Endothelial cell (in vitro differentiated cells): ENCODE measurements around the gene GAS6. TPM values are rescaled to one million over a fixed set of nuclear protein-coding genes. Genes with fewer than 3 reads are reported as not detected.

Experiments used
- DNase-seq: peaks from one replicate; pipeline ENCODE4 v3.0.0; 2021; ENCODE audit warnings: low spot score
- H3K27ac Mint-ChIP-seq: one replicate; pipeline ENCODE4 v1.8.0; 2021; ENCODE audit warnings: mixed read lengths, inconsistent platforms; ENCODE audit not compliant: unreplicated experiment
- H3K27me3 Mint-ChIP-seq: one replicate; pipeline ENCODE4 v1.8.0; 2021; ENCODE audit warnings: mild to moderate bottlenecking, moderate library complexity, mixed read lengths, inconsistent platforms; ENCODE audit not compliant: unreplicated experiment
- H3K36me3 Mint-ChIP-seq: one replicate; pipeline ENCODE4 v1.8.0; 2021; ENCODE audit warnings: mild to moderate bottlenecking, low read depth, mixed read lengths, inconsistent platforms; ENCODE audit not compliant: unreplicated experiment
- H3K4me1 Mint-ChIP-seq: one replicate; pipeline ENCODE4 v1.8.0; 2021; ENCODE audit warnings: mild to moderate bottlenecking, mixed read lengths, inconsistent platforms; ENCODE audit not compliant: unreplicated experiment
- H3K4me3 Mint-ChIP-seq: one replicate; pipeline ENCODE4 v1.8.0; 2021; ENCODE audit warnings: mild to moderate bottlenecking, mixed read lengths, inconsistent platforms; ENCODE audit not compliant: unreplicated experiment
- H3K9me3 Mint-ChIP-seq: one replicate; pipeline ENCODE4 v1.8.0; 2021; ENCODE audit warnings: mixed read lengths, inconsistent platforms; ENCODE audit not compliant: unreplicated experiment
- CTCF ChIP-seq: fragments of 200-600 bp; sonication (generic); IDR thresholded peaks from one replicate; pipeline ENCODE4 v1.5.0; 2021; ENCODE audit warnings: antibody characterized with exemption; ENCODE audit not compliant: unreplicated experiment
- total RNA-seq: library from RNA; stranded (reverse); fragmentation: NEBNext Ultra II Directional; extraction: Animal tissue kit (Norgen Biotek cat#: 25700); gene quantifications from one replicate; pipeline ENCODE4 v1.2.1, GENCODE V29; 2021; ENCODE audit not compliant: unreplicated experiment

Gene GAS6
- total RNA-seq, 1 donor from 2014 or later: 19.8 TPM

GRCh38 chr13:113855931-113856715 lies 7.8 kb downstream of the GAS6 start:
- H3K4me1 Mint-ChIP-seq: peaks cover 34% of the 10 kb centered on the region
- no peak for TF ChIP-seq CTCF
- H3K9me3 Mint-ChIP-seq: no peaks in the 10 kb centered on the region
- no peak overlapping the region for H3K4me3 Mint-ChIP-seq
- DNase-seq: no peak
- H3K27ac Mint-ChIP-seq: no peak overlapping the region
- H3K27me3 Mint-ChIP-seq: peaks cover 7% of the 10 kb centered on the region
- H3K36me3 Mint-ChIP-seq: peaks cover 6% of the 10 kb centered on the region

- H3K9me3 Mint-ChIP-seq: no peaks in the 10 kb centered on the region
- DNase-seq: no peak
- no peak overlapping the region for H3K27ac Mint-ChIP-seq
- H3K36me3 Mint-ChIP-seq: peaks cover 4% of the 10 kb centered on the region
- peaks cover 7% of the 10 kb centered on the region for H3K27me3 Mint-ChIP-seq
- no peak for TF ChIP-seq CTCF
- H3K4me3 Mint-ChIP-seq: no peak overlapping the region
- peaks cover 27% of the 10 kb centered on the region for H3K4me1 Mint-ChIP-seq
Measured at GRCh38 chr13:113855012-113855921, 8.6 kb downstream of the GAS6 start.

GRCh38 chr13:113854238-113855011 lies 9.5 kb downstream of the GAS6 start:
- no peak for TF ChIP-seq CTCF
- Mint-ChIP-seq H3K27me3 (peaks cover 7% of the 10 kb centered on the region), H3K4me1 (peaks cover 21% of the 10 kb centered on the region), H3K9me3 (no peaks in the 10 kb centered on the region), H3K4me3 (no peak overlapping the region), H3K27ac (no peak overlapping the region), H3K36me3 (peaks cover 2% of the 10 kb centered on the region)
- no peak for DNase-seq

- Mint-ChIP-seq H3K4me3 (no peak overlapping the region), H3K9me3 (no peaks in the 10 kb centered on the region)
- DNase-seq: no peak
Measured at GRCh38 chr13:113853518-113854237, 10.2 kb downstream of the GAS6 start.

More at GRCh38 chr13:113853518-113854237, 10.2 kb downstream of the GAS6 start:
- Mint-ChIP-seq H3K36me3 (no peaks in the 10 kb centered on the region), H3K4me1 (peaks cover 21% of the 10 kb centered on the region), H3K27ac (no peak overlapping the region), H3K27me3 (peaks cover 7% of the 10 kb centered on the region)
- TF ChIP-seq CTCF: no peak
